KMS-11 (cell line): ENCODE results near the gene AIF1.

Experiments used
- H2AFZ ChIP-seq: fragments of 200-600 bp; sonication (generic); 2 replicates; pipeline ENCODE4 v1.6.1; 2016; ENCODE audit warnings: antibody characterized with exemption, mixed run types, low read depth
- H3K27ac ChIP-seq: fragments of 200-600 bp; sonication (generic); 2 replicates; pipeline ENCODE4 v1.6.1; 2016; ENCODE audit warnings: mild to moderate bottlenecking, mixed run types
- H3K27me3 ChIP-seq: fragments of 200-600 bp; sonication (generic); 2 replicates; pipeline ENCODE4 v1.6.1; 2017; ENCODE audit warnings: mild to moderate bottlenecking, low read depth, mixed run types, moderate library complexity; ENCODE audit not compliant: insufficient read depth
- H3K36me3 ChIP-seq: fragments of 200-600 bp; sonication (generic); 2 replicates; pipeline ENCODE4 v1.6.1; 2017; ENCODE audit warnings: mild to moderate bottlenecking, mixed run types; ENCODE audit not compliant: insufficient read depth
- H3K4me1 ChIP-seq: fragments of 200-600 bp; sonication (generic); 2 replicates; pipeline ENCODE4 v1.6.1; 2016; ENCODE audit warnings: mild to moderate bottlenecking, low read depth, mixed run types; ENCODE audit not compliant: poor library complexity, severe bottlenecking
- H3K4me2 ChIP-seq: fragments of 200-600 bp; sonication (generic); 2 replicates; pipeline ENCODE4 v1.7.0; 2016; ENCODE audit warnings: mild to moderate bottlenecking, mixed run types
- H3K4me3 ChIP-seq: fragments of 200-600 bp; sonication (generic); IDR thresholded peaks from 2 replicates; pipeline ENCODE4 v1.6.1; 2017; ENCODE audit warnings: low read depth, low read length, mixed read lengths; ENCODE audit not compliant: insufficient read depth
- H3K79me2 ChIP-seq: fragments of 200-600 bp; sonication (generic); 2 replicates; pipeline ENCODE4 v1.6.1; 2016; ENCODE audit warnings: low read depth, mixed run types; ENCODE audit not compliant: insufficient read depth
- H3K9ac ChIP-seq: fragments of 200-600 bp; sonication (generic); 2 replicates; pipeline ENCODE4 v1.6.1; 2016; ENCODE audit warnings: mild to moderate bottlenecking, mixed run types
- H4K20me1 ChIP-seq: fragments of 200-600 bp; sonication (generic); 2 replicates; pipeline ENCODE4 v1.6.1; 2016; ENCODE audit warnings: mild to moderate bottlenecking, mixed run types; ENCODE audit not compliant: insufficient read depth
- CTCF ChIP-seq: fragments of 200-600 bp; sonication (generic); conservative IDR thresholded peaks from 2 replicates; pipeline ENCODE4 v1.6.1; 2017; ENCODE audit warnings: low read depth, mild to moderate bottlenecking, antibody characterized with exemption, low read length, moderate library complexity, mixed read lengths

Gene AIF1

GRCh38 chr6:31619805-31620585, 5.0 kb downstream of the AIF1 start:
- no peaks in the 10 kb centered on the region for H4K20me1 ChIP-seq
- H3K27ac ChIP-seq: peak overlapping the region; percentile 87
- H3K36me3 ChIP-seq: peaks cover 14% of the 10 kb centered on the region; the same call in 1 of the 2 replicates
- H3K4me2 ChIP-seq: peak overlapping the region; percentile 77
- H3K27me3 ChIP-seq: no peaks in the 10 kb centered on the region
- no peak for TF ChIP-seq CTCF
- H3K4me1 ChIP-seq: peaks cover 32% of the 10 kb centered on the region
- peak overlapping the region; percentile 48; the same call in 1 of the 2 replicates for H2AFZ ChIP-seq
- peak overlapping the region; percentile 94; the same call in 1 of the 2 replicates for H3K9ac ChIP-seq
- H3K79me2 ChIP-seq: peaks cover 39% of the 10 kb centered on the region
- H3K4me3 ChIP-seq: no peak overlapping the region

GRCh38 chr6:31620586-31621319, 5.7 kb downstream of the AIF1 start, which contains the start of gene PRRC2A:
Gene PRRC2A (plus strand): TSS chr6:31620715. CDS start chr6:31622790, 2,075 bp downstream.
- Histone ChIP-seq H4K20me1 (no peaks in the 10 kb centered on the region), H3K9ac (peak within 1 kb of the TSS; percentile 94), H3K4me2 (peak within 1 kb of the TSS; percentile 92), H3K36me3 (peaks cover 20% of the 10 kb centered on the region; the same call in 1 of the 2 replicates), H2AFZ (peak within 1 kb of the TSS; percentile 48), H3K27ac (peak within 1 kb of the TSS; percentile 87), H3K4me1 (peaks cover 32% of the 10 kb centered on the region), H3K4me3 (peak within 1 kb of the TSS; percentile 51), H3K27me3 (no peaks in the 10 kb centered on the region), H3K79me2 (peaks cover 39% of the 10 kb centered on the region)
- TF ChIP-seq CTCF: no peak

GRCh38 chr6:31621320-31621939, 6.4 kb downstream of the AIF1 start:
- H4K20me1 ChIP-seq: no peaks in the 10 kb centered on the region
- H3K27me3 ChIP-seq: no peaks in the 10 kb centered on the region
- H3K9ac ChIP-seq: peak overlapping the region; percentile 94
- H3K4me2 ChIP-seq: peak overlapping the region; percentile 92
- peak overlapping the region; percentile 51 for H3K4me3 ChIP-seq
- H2AFZ ChIP-seq: peak overlapping the region; percentile 22; the same call in 1 of the 2 replicates
- H3K36me3 ChIP-seq: peaks cover 25% of the 10 kb centered on the region; the same call in 1 of the 2 replicates
- peaks cover 30% of the 10 kb centered on the region for H3K4me1 ChIP-seq
- peaks cover 39% of the 10 kb centered on the region for H3K79me2 ChIP-seq
- H3K27ac ChIP-seq: peak overlapping the region; percentile 68
- TF ChIP-seq CTCF: no peak

GRCh38 chr6:31621991-31622390, 7.0 kb downstream of the AIF1 start:
- peaks cover 39% of the 10 kb centered on the region for H3K79me2 ChIP-seq
- H3K36me3 ChIP-seq: peaks cover 26% of the 10 kb centered on the region; the same call in 1 of the 2 replicates
- no peaks in the 10 kb centered on the region for H4K20me1 ChIP-seq

More at GRCh38 chr6:31621991-31622390, 7.0 kb downstream of the AIF1 start:
- Histone ChIP-seq H3K27ac (peak overlapping the region; percentile 68; the same call in 1 of the 2 replicates), H3K27me3 (no peaks in the 10 kb centered on the region), H2AFZ (no peak overlapping the region), H3K4me1 (peaks cover 24% of the 10 kb centered on the region), H3K4me3 (peak overlapping the region; percentile 51), H3K9ac (peak overlapping the region; percentile 94; the same call in 1 of the 2 replicates), H3K4me2 (peak overlapping the region; percentile 92)
- TF ChIP-seq CTCF: no peak
